OCI-LY1 (cell line): ENCODE data around the gene SCAMP3.
A peak's percentile ranks its signal among the peaks of the same experiment; 100 is the strongest.
"Not testable (repeated sequence)": the region's sequence is repeated elsewhere in the genome, so short reads cannot be mapped to it uniquely, and the experiment has no call there.

ENCODE experiments used
- H2AFZ ChIP-seq: fragments of 200-600 bp; sonication (generic), shearing (Covaris generic); 2 replicates; pipeline ENCODE4 v1.6.0; 2014; ENCODE audit warnings: antibody characterized with exemption, mild to moderate bottlenecking, low read length
- H3F3A ChIP-seq: fragments of 200-600 bp; sonication (generic), shearing (Covaris generic); 2 replicates; pipeline ENCODE4 v1.6.0; 2014; ENCODE audit warnings: mild to moderate bottlenecking, antibody characterized with exemption, low read length, moderate library complexity; ENCODE audit not compliant: insufficient read depth
- H3K27ac ChIP-seq: fragments of 200-600 bp; sonication (generic); 2 replicates; pipeline ENCODE4 v1.5.1; 2014; ENCODE audit warnings: low read length, mixed run types, mild to moderate bottlenecking, low read depth; ENCODE audit not compliant: poor library complexity, severe bottlenecking
- H3K27me3 ChIP-seq: fragments of 200-600 bp; sonication (generic); 2 replicates; pipeline ENCODE4 v1.6.0; 2014; ENCODE audit warnings: antibody characterized with exemption, mild to moderate bottlenecking, low read length, moderate library complexity; ENCODE audit not compliant: insufficient read depth
- H3K36me3 ChIP-seq: fragments of 200-600 bp; sonication (generic); 2 replicates; pipeline ENCODE4 v1.6.1; 2014; ENCODE audit warnings: mild to moderate bottlenecking, antibody characterized with exemption, low read length, moderate library complexity, mixed read lengths; ENCODE audit not compliant: insufficient read depth
- H3K4me1 ChIP-seq: fragments of 200-600 bp; sonication (generic); 2 replicates; pipeline ENCODE4 v1.5.1; 2014; ENCODE audit warnings: mild to moderate bottlenecking, low read length, moderate library complexity; ENCODE audit not compliant: insufficient read depth, severe bottlenecking
- H3K4me2 ChIP-seq: fragments of 200-600 bp; sonication (generic), shearing (Covaris generic); 2 replicates; pipeline ENCODE4 v1.6.1; 2014; ENCODE audit warnings: low read length
- H3K4me3 ChIP-seq: fragments of 200-600 bp; sonication (generic); 2 replicates; pipeline ENCODE4 v1.5.1; 2014; ENCODE audit warnings: low read length, low read depth, mild to moderate bottlenecking, mixed read lengths; ENCODE audit not compliant: poor library complexity, severe bottlenecking
- H3K79me2 ChIP-seq: fragments of 200-600 bp; shearing (Covaris generic); 2 replicates; pipeline ENCODE4 v1.6.1; 2016; ENCODE audit warnings: mixed run types, low read length, mixed read lengths; ENCODE audit not compliant: insufficient read depth
- H3K9ac ChIP-seq: fragments of 200-600 bp; sonication (generic), shearing (Covaris generic); 2 replicates; pipeline ENCODE4 v1.6.1; 2014; ENCODE audit warnings: mild to moderate bottlenecking, low read length, mixed read lengths
- H3K9me2 ChIP-seq: fragments of 200-600 bp; sonication (generic), shearing (Covaris generic); 2 replicates; pipeline ENCODE4 v1.6.1; 2014; ENCODE audit warnings: low read depth, mild to moderate bottlenecking, low read length, mixed read lengths
- H3K9me3 ChIP-seq: fragments of 200-600 bp; shearing (Covaris generic); 2 replicates; pipeline ENCODE4 v1.6.1; 2014; ENCODE audit warnings: low read length, mixed read lengths
- H4K20me1 ChIP-seq: fragments of 200-600 bp; sonication (generic), shearing (Covaris generic); 2 replicates; pipeline ENCODE4 v1.6.0; 2016; ENCODE audit warnings: mild to moderate bottlenecking, low read length; ENCODE audit not compliant: insufficient read depth
- CTCF ChIP-seq: fragments of 200-600 bp; sonication (generic), shearing (Covaris generic); IDR thresholded peaks from 2 replicates; pipeline ENCODE4 v1.5.1; 2017; ENCODE audit warnings: mild to moderate bottlenecking, antibody characterized with exemption, low read length, moderate library complexity, mixed read lengths
- EZH2 ChIP-seq: fragments of 200-600 bp; sonication (generic), shearing (Covaris generic); IDR thresholded peaks from 2 replicates; pipeline ENCODE4 v1.8.0; 2017; ENCODE audit warnings: borderline replicate concordance, mixed run types, mild to moderate bottlenecking, antibody characterized with exemption, low read length, moderate library complexity, mixed read lengths

Gene SCAMP3

GRCh38 chr1:155241841-155242264 lies 20.3 kb downstream of the SCAMP3 start:
- peak overlapping the region; percentile 70 for H3K27ac ChIP-seq
- H3K9ac ChIP-seq, result peak overlapping the region; percentile 36; the same call in 1 of the 2 replicates
- no peaks in the 10 kb centered on the region for H3K27me3 ChIP-seq
- H3K9me3 ChIP-seq, result no peaks in the 10 kb centered on the region
- H3K9me2 ChIP-seq, result no peaks in the 10 kb centered on the region
- H3K4me2 ChIP-seq, result peak overlapping the region; percentile 76
- H3K79me2 ChIP-seq, result no peaks in the 10 kb centered on the region
- TF ChIP-seq CTCF, result no peak
- no peak for TF ChIP-seq EZH2
- H4K20me1 ChIP-seq, result no peaks in the 10 kb centered on the region
- H3F3A ChIP-seq, result peaks cover 3% of the 10 kb centered on the region; the same call in 1 of the 2 replicates
- H3K36me3 ChIP-seq, result peaks cover 8% of the 10 kb centered on the region
- H3K4me1 ChIP-seq, result peaks cover 44% of the 10 kb centered on the region
- H3K4me3 ChIP-seq, result peak overlapping the region; percentile 60
- no peak overlapping the region for H2AFZ ChIP-seq

- no peak for TF ChIP-seq CTCF
- no peak for TF ChIP-seq EZH2
- no peak overlapping the region for H2AFZ ChIP-seq
- peak overlapping the region; percentile 60 for H3K4me3 ChIP-seq
- peak overlapping the region; percentile 70 for H3K27ac ChIP-seq
- H3K79me2 ChIP-seq, result no peaks in the 10 kb centered on the region
- H3K9me2 ChIP-seq, result no peaks in the 10 kb centered on the region
- H3K4me1 ChIP-seq, result peaks cover 44% of the 10 kb centered on the region
- H3K27me3 ChIP-seq, result no peaks in the 10 kb centered on the region
- H3K36me3 ChIP-seq, result peaks cover 15% of the 10 kb centered on the region
- H3K9ac ChIP-seq, result peak overlapping the region; percentile 36; the same call in 1 of the 2 replicates
- peak overlapping the region; percentile 76 for H3K4me2 ChIP-seq
- no peaks in the 10 kb centered on the region for H4K20me1 ChIP-seq
- H3K9me3 ChIP-seq, result no peaks in the 10 kb centered on the region
- no peaks in the 10 kb centered on the region for H3F3A ChIP-seq
Observed at GRCh38 chr1:155241069-155241679, 21.0 kb downstream of the SCAMP3 start.

GRCh38 chr1:155236451-155236850 lies 25.7 kb downstream of the SCAMP3 start:
- no peaks in the 10 kb centered on the region for H3K9me3 ChIP-seq
- H4K20me1 ChIP-seq, result no peaks in the 10 kb centered on the region
- H3K9ac ChIP-seq, result no peak overlapping the region
- TF ChIP-seq EZH2 (no peak), CTCF (no peak)
- H3K4me3 ChIP-seq, result no peak overlapping the region
- no peaks in the 10 kb centered on the region for H3K9me2 ChIP-seq
- no peak overlapping the region for H3K4me2 ChIP-seq
- no peak overlapping the region for H2AFZ ChIP-seq
- no peaks in the 10 kb centered on the region for H3F3A ChIP-seq
- peaks cover 13% of the 10 kb centered on the region for H3K4me1 ChIP-seq
- peaks cover 21% of the 10 kb centered on the region for H3K36me3 ChIP-seq
- no peaks in the 10 kb centered on the region for H3K79me2 ChIP-seq
- no peaks in the 10 kb centered on the region for H3K27me3 ChIP-seq
- H3K27ac ChIP-seq, result no peak overlapping the region

GRCh38 chr1:155235375-155235774 lies 26.8 kb downstream of the SCAMP3 start:
- peaks cover 21% of the 10 kb centered on the region for H3K36me3 ChIP-seq
- not testable (repeated sequence) for H3K4me1 ChIP-seq, H3K27me3 ChIP-seq, H3K4me2 ChIP-seq, H3K9me3 ChIP-seq, H4K20me1 ChIP-seq, H3K9me2 ChIP-seq, H3K27ac ChIP-seq, H3K79me2 ChIP-seq, H3F3A ChIP-seq, H3K9ac ChIP-seq, H3K4me3 ChIP-seq, H2AFZ ChIP-seq

GRCh38 chr1:155233502-155233901 lies 28.7 kb downstream of the SCAMP3 start:
- not testable (repeated sequence) for H2AFZ ChIP-seq, H4K20me1 ChIP-seq, H3K9me3 ChIP-seq, H3K27me3 ChIP-seq, H3F3A ChIP-seq, H3K79me2 ChIP-seq, H3K27ac ChIP-seq, H3K4me2 ChIP-seq, H3K4me3 ChIP-seq, H3K4me1 ChIP-seq, H3K9me2 ChIP-seq, H3K9ac ChIP-seq
- peaks cover 17% of the 10 kb centered on the region for H3K36me3 ChIP-seq
